Subcutaneous adipose tissue (tissue), 4 donors: ENCODE results near the gene PPCDC. TPM values are rescaled to one million over a fixed set of nuclear protein-coding genes. Genes with fewer than 3 reads are reported as not detected.

Experiments used
- small RNA-seq: library from RNA; depleted of rRNA; stranded (forward); fragments of <200 nt; gene quantifications from one replicate; pipeline ENCODE3, GENCODE V24; 2016
- total RNA-seq, 4 donors: library from RNA; depleted of rRNA; stranded (reverse); fragments of >200 nt; gene quantifications; one replicate each; pipeline ENCODE4 v1.1.0, GENCODE V29; 2016
- TF ChIP-seq, protein P1 (sequence below): fragments of 450-650 bp; IDR thresholded peaks from one replicate; pipeline ENCODE4 v1.5.1; 2016; ENCODE audit warnings: low read depth, mild to moderate bottlenecking, control low read depth, antibody characterized with exemption, moderate library complexity

PPCDC gene
- total RNA-seq, 4 donors from 2014 or later = 10.5 to 20.2 (median 14.5) TPM

DNA sequence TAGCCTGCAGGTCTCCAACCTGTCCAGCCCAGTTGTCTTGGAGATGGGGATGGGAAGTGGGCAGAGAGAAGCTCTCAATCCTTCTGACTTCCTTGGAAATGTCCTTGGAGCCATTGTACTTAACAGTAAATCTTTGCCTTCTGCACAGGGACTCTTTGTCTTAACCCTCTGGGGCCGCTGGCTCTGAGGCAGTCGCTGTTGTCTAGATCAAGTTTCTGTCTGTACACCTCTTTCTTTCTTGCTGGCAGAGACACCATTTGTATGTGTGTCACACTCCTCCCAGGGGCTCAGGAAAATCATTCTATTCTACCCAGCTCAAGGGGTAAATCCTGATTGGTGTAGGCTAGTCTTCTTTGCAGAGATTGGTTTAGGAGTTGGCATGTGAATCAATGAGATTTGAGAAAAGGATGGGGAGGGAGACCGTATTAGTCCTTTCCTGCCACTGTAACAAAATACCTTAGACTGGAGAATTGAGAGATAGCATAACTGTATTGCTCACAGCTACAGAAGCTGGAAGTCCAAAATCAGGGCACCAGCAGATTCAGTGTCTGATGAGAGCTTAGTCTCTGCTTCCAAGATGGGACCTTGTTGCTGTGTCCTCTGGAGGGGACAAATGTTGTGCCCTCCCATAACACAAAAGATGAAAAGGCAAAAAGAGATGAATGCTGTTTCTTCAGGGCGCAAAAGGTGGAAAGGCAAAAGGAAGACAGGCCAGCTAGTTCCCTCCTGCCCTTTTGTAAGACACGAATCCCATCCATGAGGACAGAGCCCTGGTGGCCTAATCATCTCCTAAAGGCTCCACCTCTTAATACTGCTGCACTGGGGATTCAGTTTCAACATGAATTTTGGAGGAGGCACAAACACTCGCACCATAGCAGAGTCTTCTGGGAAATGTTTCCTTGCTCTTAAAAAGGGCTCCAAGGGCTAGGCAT, 66.3 kb downstream of the PPCDC start:
- TF ChIP-seq, protein P1, sequence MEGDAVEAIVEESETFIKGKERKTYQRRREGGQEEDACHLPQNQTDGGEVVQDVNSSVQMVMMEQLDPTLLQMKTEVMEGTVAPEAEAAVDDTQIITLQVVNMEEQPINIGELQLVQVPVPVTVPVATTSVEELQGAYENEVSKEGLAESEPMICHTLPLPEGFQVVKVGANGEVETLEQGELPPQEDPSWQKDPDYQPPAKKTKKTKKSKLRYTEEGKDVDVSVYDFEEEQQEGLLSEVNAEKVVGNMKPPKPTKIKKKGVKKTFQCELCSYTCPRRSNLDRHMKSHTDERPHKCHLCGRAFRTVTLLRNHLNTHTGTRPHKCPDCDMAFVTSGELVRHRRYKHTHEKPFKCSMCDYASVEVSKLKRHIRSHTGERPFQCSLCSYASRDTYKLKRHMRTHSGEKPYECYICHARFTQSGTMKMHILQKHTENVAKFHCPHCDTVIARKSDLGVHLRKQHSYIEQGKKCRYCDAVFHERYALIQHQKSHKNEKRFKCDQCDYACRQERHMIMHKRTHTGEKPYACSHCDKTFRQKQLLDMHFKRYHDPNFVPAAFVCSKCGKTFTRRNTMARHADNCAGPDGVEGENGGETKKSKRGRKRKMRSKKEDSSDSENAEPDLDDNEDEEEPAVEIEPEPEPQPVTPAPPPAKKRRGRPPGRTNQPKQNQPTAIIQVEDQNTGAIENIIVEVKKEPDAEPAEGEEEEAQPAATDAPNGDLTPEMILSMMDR = no peak

DNA sequence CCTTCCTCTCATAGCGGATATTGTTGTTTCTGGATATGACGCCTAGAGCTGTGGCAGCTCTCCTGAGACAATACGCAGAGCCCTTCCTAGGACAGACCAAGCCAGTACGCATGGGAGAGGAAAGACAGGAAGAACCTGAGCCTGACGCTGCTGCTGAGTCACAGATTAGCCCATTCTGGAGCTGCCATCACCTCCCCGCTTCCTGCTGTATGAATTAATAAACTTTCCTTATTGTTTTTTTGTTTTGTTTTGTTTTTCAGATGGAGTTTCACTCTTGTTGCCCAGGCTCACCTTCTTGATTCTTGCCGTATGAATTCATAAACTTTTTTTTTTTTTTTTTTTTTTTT, 67.0 kb downstream of the PPCDC start:
- TF ChIP-seq, protein P1 = no peak

DNA sequence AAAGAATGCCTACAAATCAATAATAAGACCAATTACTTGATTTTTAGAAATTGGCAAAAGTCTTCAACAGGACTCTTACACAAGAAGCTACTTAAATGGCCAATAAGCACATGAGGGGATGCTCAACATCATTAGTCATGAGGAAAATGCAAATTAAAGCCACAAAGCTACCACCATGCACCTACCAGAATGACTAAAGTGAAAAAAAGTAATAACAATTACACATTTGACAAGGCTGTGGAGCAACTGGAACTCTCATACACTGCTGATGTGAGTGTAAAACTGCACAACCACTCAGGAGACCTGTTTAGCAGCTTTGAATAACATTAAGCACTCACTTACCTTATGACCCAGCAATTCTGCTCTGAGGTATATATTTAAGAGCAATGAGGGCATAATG, 68.4 kb downstream of the PPCDC start:
- TF ChIP-seq, protein P1 = no peak

DNA sequence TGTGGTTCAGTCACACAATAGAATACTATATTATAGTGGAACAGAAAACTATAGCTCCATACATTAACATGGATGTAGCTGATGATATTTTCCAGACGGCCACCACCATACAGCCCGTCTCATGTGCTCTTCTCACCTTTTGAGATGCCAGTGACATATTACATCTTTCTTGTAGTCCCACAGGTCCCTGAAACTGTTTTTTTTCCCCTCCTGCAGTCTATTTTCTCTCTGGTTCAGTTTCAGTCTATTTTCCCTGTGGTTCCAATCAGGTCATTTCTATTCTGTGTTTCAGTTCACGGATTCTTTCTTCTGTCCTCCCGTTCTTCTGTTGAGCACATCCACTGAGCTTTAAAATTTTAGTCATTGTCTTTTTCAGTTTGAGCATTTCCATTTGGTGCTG, 72.2 kb downstream of the PPCDC start:
- TF ChIP-seq, protein P1 = no peak

DNA sequence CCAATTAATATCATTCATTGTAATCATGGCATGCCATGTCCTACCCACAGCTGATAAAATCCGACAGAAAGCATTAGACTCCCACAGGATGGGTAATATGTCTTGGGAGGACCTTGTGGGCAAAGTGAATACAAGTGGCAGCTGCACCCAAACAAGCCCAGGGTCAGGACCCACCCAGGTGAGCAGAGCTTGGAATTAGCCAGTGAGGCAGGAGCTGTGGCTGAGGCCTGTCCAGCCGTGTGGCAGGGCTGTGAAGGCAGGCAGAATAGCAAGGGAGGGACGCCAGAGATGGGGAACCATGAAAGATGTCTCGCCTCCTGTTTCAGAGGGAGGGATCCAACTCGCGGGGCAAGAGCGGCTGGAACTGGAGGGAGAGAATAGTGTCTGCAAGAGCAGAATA, 74.5 kb downstream of the PPCDC start:
- TF ChIP-seq, protein P1 = no peak

DNA sequence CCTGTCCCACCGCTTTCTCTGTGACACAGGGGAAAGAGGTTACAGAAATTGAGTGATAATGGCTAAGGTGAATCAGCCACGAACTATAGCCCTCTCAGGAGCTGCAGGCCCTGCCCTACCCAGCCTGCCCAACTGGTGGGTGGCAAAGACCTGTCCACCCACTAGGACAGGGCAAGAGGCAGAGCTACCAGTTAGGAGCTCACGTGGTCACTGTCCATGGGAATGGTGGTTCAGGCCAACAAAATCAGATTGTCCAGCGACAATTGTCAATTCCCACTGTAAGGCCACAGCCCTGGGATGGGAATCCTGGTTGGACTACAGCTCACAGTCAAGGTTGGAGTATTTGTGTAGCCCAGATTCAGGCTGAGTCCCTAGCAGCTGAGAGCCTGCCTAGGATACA, 75.0 kb downstream of the PPCDC start:
- TF ChIP-seq, protein P1 = no peak

Small RNA genes lying within 50 kb of the gene (small RNA-seq; reads per million reads assigned to genes)
- gene AC015720.1 (not detected), gene RF00019 (0.49 reads per million)

Other genes with a start within 250 kb of the PPCDC start
- gene CSK, start 241.5 kb upstream of the PPCDC start, total RNA-seq = 10 to 100 TPM; 17.1 to 25.2 (median 21.9) TPM
- gene LMAN1L, start 210.8 kb upstream of the PPCDC start, total RNA-seq = not detected
- not detected for gene CPLX3, start 197.0 kb upstream of the PPCDC start, total RNA-seq
- 10 to 100 TPM; 23.8 to 29.8 (median 28.7) TPM for gene ULK3, start 180.4 kb upstream of the PPCDC start, total RNA-seq
- 10 to 100 TPM; 51.1 to 82.7 (median 64.4) TPM for gene SCAMP2, start 150.2 kb upstream of the PPCDC start, total RNA-seq
- 10 to 100 TPM; 20.2 to 39.9 (median 31.9) TPM for gene MPI, start 133.5 kb upstream of the PPCDC start, total RNA-seq
- gene FAM219B, start 116.7 kb upstream of the PPCDC start, total RNA-seq = 100 to 1,000 TPM in 1 of 4 donors, 10 to 100 TPM in 3; 53.3 to 102 (median 65.2) TPM
- gene COX5A, start 85.5 kb upstream of the PPCDC start, total RNA-seq = 100 to 1,000 TPM in 1 of 4 donors, 10 to 100 TPM in 3; 72.4 to 108 (median 97.1) TPM
- gene RPP25, start 66.8 kb upstream of the PPCDC start, total RNA-seq = 10 to 100 TPM in 2 of 4 donors, 1 to 10 TPM in 2; 3.3 to 12.4 (median 8.6) TPM
- gene SCAMP5, start 28.0 kb upstream of the PPCDC start, total RNA-seq = 1 to 10 TPM; 1.3 to 4.1 (median 2.6) TPM
- 10 to 100 TPM in 1 of 4 donors, 1 to 10 TPM in 3; 7.5 to 21.3 (median 9.5) TPM for gene C15orf39, start 178.3 kb downstream of the PPCDC start, total RNA-seq
- gene GOLGA6C, start 234.7 kb downstream of the PPCDC start, total RNA-seq = under 1 TPM in 1 of 4 donors, not detected in 3; 0.44 TPM